Measurements from ENCODE around the gene GPR183. TPM values are rescaled to one million over a fixed set of nuclear protein-coding genes. Genes with fewer than 3 reads are reported as not detected.

GPR183 gene
- total and polyA plus RNA-seq, 10 of the 15 experiments (the other 5 are each of a cell fraction or from before 2014, with no cell fraction given), result 134 to 669 (median 225) TPM

GRCh38 chr13:99307247-99307646, at the start of gene GPR183 (continued):
- TF ChIP-seq ATF2 (IDR thresholded peaks at IDR 0.05; ENCODE audit: low read length), result peak; percentile 39; the same call in 1 of the 2 replicates
- no peak for TF ChIP-seq NFXL1 (IDR thresholded peaks at IDR 0.05; ENCODE audit: borderline replicate concordance)
- TF ChIP-seq STAT1 (conservative IDR thresholded peaks at IDR 0.05), result no peak
- peak; percentile 92 for TF ChIP-seq TAF1 (IDR thresholded peaks at IDR 0.05; ENCODE audit: borderline replicate concordance, low read depth, low read length)
- 0 out of 2 replicates have a peak, but pooled peaks have one; percentile 12 for TF ChIP-seq CHD2 (IDR thresholded peaks at IDR 0.05; ENCODE audit: borderline replicate concordance, low read depth, low read length)
- TF ChIP-seq POLR2AphosphoS2 (IDR thresholded peaks at IDR 0.05; ENCODE audit: low read depth, low read length), result peak; percentile 80
- TF ChIP-seq CHD1 (IDR thresholded peaks at IDR 0.05; ENCODE audit: low read depth, low read length), result peak; percentile 89; the same call in 1 of the 2 replicates
- no peak for TF ChIP-seq WRNIP1 (IDR thresholded peaks at IDR 0.05; ENCODE audit: borderline replicate concordance, low read depth, low read length)
- TF ChIP-seq ZBED1 (IDR thresholded peaks at IDR 0.05; ENCODE audit: borderline replicate concordance), result peak; percentile 69; the same call in 1 of the 2 replicates
- peak; percentile 73 for TF ChIP-seq POLR2A (IDR thresholded peaks at IDR 0.05; ENCODE audit: low read depth, low read length)
- TF ChIP-seq IRF5 (IDR thresholded peaks at IDR 0.05; ENCODE audit: borderline replicate concordance), result no peak
- peak; percentile 2; the same call in 1 of the 2 replicates for TF ChIP-seq RAD21 (IDR thresholded peaks at IDR 0.05; ENCODE audit: insufficient read depth, low read depth, low read length)
- TF ChIP-seq ATF7 (IDR thresholded peaks at IDR 0.05; ENCODE audit: low read depth), result peak; percentile 78
- peak; percentile 95 for TF ChIP-seq SMAD5 (IDR thresholded peaks at IDR 0.05; ENCODE audit: low read depth)
- peak; percentile 50 for TF ChIP-seq RUNX3 (IDR thresholded peaks at IDR 0.05; ENCODE audit: low read length)
- TF ChIP-seq TCF3 (IDR thresholded peaks at IDR 0.05; ENCODE audit: borderline replicate concordance, insufficient read depth, low read depth, low read length), result peak; percentile 36; the same call in 1 of the 2 replicates
- no peak; the same call in 1 of the 2 replicates for TF ChIP-seq SMARCA5 (IDR thresholded peaks at IDR 0.05)
- TF ChIP-seq, protein P1, sequence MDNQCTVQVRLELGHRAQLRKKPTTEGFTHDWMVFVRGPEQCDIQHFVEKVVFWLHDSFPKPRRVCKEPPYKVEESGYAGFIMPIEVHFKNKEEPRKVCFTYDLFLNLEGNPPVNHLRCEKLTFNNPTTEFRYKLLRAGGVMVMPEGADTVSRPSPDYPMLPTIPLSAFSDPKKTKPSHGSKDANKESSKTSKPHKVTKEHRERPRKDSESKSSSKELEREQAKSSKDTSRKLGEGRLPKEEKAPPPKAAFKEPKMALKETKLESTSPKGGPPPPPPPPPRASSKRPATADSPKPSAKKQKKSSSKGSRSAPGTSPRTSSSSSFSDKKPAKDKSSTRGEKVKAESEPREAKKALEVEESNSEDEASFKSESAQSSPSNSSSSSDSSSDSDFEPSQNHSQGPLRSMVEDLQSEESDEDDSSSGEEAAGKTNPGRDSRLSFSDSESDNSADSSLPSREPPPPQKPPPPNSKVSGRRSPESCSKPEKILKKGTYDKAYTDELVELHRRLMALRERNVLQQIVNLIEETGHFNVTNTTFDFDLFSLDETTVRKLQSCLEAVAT (IDR thresholded peaks at IDR 0.05), result peak; percentile 94
- peak; percentile 16 for TF ChIP-seq SP1 (IDR thresholded peaks at IDR 0.05; ENCODE audit: low read depth, low read length)
- TF ChIP-seq RAD51 (IDR thresholded peaks at IDR 0.05), result peak; percentile 45; the same call in 1 of the 2 replicates
- TF ChIP-seq BCL3 (IDR thresholded peaks at IDR 0.05; ENCODE audit: borderline replicate concordance, insufficient read depth, low read depth, low read length, poor library complexity, severe bottlenecking), result peak; percentile 56
- TF ChIP-seq ZNF384 (IDR thresholded peaks at IDR 0.05; ENCODE audit: borderline replicate concordance, low read depth, low read length), result peak; percentile 99
- TF ChIP-seq BHLHE40 (IDR thresholded peaks at IDR 0.05; ENCODE audit: borderline replicate concordance in 1 of 2, low read depth in 2 of 2, low read length in 1 of 2), result peak in 1 of 2 experiments; percentile 64; a peak in 2 of 4 replicates
- TF ChIP-seq, protein P2, sequence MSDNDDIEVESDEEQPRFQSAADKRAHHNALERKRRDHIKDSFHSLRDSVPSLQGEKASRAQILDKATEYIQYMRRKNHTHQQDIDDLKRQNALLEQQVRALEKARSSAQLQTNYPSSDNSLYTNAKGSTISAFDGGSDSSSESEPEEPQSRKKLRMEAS (IDR thresholded peaks at IDR 0.05; ENCODE audit: low read depth, low read length), result peak; percentile 82; the same call in 1 of the 2 replicates

Measured in GM12878 (cell line).